ENCODE results near the gene TTLL7.
"Not testable (repeated sequence)": the region's sequence is repeated elsewhere in the genome, so short reads cannot be mapped to it uniquely, and the experiment has no call there.

TTLL7 gene

DNA sequence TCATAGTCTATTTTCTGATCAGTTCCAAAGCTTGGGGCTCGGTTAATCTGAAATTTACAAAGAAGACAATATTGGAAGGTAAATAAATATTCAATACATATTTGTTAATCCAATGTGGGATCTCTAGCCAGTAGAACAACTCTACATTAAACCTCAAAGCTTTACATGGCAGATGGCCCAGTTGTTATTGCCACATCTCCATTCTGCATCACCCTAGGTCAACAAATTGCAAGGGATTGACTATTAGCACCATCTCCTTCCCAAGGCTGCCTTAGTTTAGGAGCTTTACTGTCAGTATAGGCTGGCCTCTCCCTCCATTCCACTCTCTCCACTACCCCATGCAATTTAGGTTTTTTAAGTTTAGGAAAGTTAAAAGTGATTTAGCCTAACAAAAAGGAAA, 69.7 kb downstream of the TTLL7 start:
- no peak for DNase-seq

DNA sequence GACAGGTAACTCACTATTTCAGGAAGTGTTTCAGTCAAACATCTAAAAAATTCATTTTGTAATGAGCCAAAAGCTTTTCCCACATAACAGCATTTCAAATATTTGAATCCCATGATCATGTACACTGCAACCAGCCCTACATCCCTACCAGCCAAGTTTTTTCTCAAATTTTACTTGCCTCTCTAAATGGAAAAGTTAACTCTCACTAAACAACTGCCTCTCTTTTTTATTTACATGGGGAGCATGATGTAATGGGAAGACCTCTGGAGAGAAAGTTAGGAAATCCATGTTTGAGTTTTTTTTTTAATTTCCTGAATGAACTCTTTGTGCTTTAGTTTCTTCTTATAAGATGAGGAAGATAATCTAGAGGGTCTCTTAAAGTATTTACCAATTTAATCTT, 70.5 kb downstream of the TTLL7 start:
- no peak for DNase-seq

DNA sequence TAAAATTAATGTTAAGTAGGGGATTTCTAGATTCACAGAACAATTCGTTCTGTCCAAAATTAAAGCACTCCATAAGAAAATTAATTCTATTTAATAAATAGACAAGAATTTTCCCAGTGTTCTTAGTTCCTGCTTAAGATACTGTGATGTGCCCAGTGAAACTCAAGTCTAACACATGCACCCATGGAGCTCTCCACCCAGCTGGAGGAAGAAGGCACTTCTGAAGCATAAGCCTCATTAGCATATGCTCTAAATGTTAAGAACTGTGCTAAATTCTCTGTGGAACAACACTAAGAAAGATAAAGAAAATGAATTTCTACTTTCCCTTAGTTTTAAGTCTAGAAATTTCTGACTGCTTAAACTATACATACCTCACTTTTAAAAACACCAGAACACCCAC, 71.2 kb downstream of the TTLL7 start:
- no peak for DNase-seq

DNA sequence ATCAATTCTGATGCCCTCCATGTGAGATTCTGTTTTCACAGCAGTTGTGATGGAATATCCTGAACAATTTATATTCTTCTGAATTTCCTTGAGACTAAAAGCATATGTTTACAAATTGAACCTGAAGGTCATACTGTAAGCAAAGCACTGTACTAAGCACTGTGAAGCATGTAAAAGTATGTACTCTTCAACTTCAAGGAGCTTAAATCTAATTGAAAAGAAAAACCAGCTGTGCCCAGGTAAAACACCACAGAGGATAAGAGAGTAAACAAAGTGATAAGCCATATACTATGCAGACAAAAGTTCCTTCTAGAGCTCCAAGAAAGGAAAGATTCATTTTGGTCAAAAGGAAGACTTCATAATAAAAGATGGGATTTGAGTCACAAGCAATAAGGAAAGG, 71.9 kb downstream of the TTLL7 start:
- no peak for DNase-seq

DNA sequence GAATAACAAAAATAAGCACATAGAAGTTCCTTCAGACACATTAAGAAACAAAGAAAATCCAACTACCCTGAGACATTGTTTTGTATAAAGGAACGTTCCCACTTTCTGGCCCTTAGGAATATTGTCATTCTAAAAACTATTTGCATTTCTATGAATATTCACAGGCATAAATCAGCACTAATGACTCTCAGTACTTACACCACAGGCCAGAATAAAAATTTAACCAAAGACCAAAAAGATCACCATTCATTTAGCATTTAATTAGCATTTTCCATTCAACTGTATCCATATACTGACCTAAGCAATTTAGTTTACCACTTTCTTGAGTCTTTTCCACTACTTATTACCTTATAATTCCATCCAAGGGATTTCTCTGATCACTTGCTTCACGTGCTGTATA, 75.4 kb downstream of the TTLL7 start:
- no peak for DNase-seq

- DNase-seq, result no peak
These were observed 76.5 kb downstream of the TTLL7 start for GRCh38 chr1:83922431-83922830.

DNA sequence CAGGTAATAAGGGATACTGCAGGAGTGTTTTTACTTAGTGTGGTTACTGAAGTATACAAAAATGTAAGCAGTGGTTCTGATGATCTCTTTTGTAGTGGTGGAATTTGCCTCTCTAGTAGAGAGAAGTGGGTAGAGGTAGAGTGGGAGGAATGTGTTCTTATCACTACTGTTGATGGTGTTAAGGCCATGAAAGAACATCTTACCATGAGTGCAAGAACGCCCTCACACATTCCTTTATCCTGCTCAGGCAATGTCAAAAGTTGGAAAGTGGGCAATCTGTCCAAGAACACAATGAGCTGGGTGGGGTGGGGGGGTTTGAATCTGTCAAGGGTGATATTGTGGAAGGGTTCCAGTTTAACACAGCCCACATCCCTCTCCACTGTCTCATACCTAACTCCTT, 78.6 kb downstream of the TTLL7 start:
- no peak for DNase-seq

DNA sequence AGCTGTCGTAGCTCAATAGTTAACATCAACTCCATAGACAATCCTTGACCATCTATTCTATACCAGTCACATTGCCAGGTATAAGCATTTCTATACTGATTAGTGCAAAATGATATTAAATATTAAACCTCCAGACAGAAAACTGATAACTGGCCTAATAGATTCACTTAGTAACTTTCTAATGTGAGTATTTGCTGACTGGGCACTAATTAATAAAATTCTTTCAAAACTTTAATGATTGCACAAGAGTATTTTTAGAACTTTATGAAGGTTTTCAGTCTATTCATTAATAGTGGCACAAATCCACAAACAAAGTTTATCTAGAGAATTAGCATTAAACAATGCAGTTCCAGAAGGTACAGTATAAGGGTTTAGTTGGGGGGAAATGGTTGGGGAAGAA, 79.1 kb downstream of the TTLL7 start:
- DNase-seq, result no peak

DNA sequence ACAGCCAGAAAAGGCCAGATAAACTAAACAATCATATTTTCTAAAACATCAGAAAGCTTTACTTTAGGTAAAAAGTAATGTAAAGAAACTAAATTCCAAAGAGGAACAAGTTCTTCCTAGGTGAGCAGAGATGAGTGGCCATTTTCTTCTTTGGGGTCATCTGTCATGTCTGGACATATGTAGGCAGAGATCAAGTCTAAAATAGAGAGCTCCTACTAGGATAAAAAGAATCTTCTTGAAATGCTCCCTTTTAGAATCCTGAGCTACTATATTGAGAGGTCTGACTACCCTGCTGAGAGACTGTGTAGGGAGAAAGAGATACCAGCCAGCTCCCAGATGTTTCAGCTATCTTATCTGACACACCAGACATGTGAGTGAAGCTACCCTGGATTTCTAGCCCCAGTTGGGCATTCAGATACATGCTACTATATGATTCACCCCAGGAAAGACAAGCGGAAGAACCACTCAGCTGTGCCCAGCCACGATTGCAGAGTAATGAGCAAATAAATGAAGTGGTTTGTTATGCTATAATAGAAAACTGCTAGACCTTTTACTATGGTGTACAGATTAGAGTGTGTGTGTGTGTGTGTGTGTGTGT, 80.1 kb downstream of the TTLL7 start:
- no peak for DNase-seq

DNA sequence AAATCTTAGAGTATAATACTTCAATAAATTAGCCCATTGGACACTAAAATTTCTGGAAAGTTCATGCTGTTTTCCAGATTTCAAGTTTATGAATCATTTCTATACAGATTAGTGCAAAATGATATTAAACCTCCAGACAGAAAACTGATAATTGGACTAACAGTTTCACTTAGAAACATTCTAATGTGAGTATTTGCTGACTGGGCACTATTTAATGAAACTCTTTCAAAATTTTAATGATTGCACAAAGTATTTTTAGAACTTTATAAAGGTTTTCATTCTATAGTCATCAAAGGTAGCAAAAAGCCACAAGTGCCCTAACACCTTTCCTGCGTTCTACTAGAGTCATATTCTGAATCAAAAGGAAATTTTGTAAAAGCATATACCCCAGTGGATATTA, 81.0 kb downstream of the TTLL7 start:
- DNase-seq, result no peak

DNA sequence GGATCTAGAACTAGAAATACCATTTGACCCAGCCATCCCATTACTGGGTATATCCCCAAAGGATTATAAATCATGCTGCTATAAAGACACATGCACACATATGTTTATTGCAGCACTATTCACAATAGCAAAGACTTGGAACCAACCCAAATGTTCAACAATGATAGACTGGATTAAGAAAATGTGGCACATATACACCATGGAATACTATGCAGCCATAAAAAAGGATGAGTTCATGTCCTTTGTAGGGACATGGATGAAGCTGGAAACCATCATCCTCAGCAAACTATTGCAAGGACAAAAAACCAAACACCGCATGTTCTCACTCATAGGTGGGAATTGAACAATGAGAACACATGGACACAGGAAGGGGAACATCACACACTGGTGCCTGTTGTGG, 82.8 kb downstream of the TTLL7 start:
- not testable (repeated sequence) for DNase-seq

DNA sequence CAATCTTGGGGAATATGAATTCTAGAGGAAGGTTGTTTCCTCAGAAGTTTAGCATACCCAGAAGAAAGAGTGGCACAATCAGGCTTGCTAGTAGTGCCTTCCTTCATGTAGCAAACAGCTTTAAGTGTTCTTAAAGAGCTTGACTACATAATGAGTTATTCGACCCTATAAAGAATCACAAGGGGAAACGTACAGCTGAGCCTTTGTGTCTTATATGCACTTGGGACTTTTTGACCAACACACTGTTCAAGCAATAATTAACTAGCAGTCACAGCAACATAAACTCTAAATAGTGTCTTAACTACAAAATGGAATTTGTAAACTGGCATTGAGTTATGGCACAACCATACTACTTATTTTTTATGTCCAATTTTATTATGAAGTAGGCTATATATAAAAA, 86.1 kb downstream of the TTLL7 start:
- DNase-seq, result no peak

DNA sequence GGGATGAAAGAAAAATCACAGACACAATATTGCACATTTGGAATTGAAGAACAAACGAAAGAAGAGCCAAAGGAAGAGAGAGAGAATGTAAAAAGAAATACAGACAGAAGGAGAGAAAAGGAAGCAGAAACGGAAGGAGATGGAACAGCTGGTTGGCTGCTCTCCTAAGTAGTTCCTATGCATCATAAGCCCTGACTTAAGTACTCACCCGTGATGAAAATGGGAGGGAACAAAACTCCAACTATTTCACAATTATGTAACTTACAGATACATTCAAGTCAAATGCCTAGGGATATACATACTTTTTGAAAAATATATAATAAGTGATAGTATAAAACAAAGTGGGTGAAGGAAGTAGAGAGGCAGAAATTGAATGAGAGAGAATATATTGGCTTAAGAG, 88.5 kb downstream of the TTLL7 start:
- DNase-seq, result no peak

DNA sequence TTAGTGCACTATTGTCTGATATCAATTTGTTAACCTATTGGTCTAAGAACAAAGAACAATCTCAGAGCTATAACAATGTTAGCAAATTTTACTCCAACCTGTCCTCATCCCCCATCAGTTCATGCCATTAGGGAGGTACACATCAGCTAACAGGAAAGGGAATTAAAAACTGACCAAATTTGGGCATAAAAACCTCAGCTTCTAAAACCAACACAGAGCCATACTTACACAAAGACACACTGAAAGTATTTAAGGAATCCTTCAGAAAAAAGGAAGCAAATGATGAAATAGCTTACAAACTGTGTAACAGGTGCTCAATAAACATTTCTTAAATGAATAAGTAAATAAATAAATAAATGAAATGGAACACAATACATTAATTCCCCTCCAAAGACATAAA, 89.2 kb downstream of the TTLL7 start:
- no peak for DNase-seq

DNA sequence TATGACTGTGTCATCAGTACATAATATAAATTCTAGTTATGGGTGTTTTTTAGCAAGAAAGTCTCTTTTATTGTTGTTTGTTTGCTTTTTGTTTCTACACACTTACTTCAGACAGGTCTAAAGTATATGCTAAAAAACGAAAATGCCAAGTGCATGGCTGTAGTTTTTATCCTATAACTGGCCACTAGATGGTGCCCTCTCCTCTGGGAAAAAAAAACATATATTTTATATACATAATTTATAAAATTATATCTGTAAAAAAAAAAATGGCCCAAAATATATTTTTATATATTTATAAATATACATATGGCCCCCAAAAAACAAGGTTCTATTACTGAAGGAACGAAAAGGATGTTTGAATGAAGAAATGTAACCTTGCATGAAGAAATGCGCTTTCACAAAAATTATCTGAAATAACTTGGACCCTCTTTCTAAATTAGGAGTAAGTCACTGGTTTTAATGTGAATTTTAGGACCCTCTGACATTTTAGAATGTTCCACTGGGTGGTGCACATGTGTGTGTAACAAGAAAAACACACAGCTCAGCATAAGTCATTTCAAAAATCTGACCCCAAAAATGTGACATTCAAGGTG, 93.5 kb downstream of the TTLL7 start:
- no peak for DNase-seq

GRCh38 chr1:83901547-83902155, 97.3 kb downstream of the TTLL7 start:
- no peak for DNase-seq

- no peak for DNase-seq
These were observed 98.4 kb downstream of the TTLL7 start for GRCh38 chr1:83900524-83900923.

DNA sequence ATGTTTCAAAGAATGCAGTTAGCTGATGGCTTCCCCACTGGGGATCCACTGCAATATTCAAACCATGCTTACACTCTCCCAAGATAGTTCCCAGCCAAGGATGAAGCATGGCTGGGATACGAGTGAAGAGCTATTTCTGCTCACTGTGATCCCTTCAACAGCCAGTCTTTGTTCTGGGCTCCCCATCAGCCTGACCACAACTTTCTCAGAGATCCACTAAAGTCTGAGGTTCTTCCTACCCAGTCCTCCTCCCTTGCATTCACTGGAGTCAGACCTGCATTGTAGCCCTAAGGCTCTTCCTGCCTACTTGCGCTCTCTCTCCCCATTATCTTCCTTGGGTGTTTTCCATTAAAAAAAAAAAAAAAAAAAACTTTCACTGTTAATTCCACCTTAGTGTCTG, 101.4 kb downstream of the TTLL7 start:
- no peak for DNase-seq

GRCh38 chr1:83896299-83896698, 102.6 kb downstream of the TTLL7 start:
- DNase-seq, result no peak

DNA sequence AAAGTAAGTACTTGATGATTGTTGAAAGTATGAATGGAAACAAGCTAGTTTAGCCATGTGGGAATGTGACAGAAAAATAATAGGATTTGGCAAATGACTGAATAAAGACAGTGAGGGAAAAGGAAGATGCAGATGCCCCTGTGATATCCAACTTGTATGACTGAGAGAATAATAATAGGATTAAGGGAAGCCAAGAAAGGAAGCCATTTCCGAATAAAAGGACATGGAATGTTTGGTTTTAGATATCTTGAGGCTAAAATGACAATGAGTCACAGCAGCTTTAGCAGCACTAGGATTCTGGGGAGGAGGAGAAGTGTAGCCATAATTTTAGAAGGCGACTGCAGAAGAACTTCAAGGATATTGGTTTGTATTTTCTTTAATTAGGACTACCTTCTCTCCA, 109.2 kb downstream of the TTLL7 start:
- no peak for DNase-seq

DNA sequence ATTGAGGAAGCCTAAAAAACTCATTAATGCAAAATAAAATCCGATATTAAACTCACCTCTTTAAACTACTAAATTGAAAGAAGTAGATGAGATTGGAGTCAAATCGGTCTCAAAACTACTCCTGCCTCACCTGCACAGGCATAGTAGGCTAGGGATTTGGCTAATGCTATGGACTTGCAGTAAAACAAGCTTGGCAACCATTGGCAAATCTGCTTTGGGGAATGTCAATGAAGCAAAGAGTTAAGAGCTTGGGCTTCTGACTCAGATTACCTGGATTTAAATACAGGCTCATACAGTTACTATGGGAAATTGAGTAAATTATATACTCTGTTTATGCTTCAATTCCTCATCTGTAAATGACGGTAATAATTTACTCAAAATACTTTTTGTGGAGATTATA, 111.4 kb downstream of the TTLL7 start:
- DNase-seq, result no peak

DNA sequence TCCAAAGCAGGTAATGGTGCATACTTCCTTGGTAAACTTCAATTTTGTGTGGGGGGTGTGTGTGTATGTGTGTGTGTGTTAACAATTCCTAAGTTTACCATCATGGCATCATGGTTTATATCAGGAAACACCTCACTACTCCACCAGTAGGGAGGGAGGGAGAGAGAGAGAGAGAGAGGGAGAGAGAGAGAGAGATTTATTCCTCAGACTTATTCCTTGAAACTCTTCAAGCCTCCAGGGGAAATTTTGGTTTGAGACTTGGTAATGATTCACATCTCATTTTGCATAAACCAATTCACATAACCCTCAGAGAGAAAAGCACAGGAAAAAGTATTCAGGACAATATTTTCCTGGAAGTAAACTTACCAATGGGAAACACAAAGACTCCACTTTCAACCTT, 115.0 kb downstream of the TTLL7 start:
- DNase-seq, result no peak

- DNase-seq, result peak; percentile 17
These were observed 116.0 kb downstream of the TTLL7 start for GRCh38 chr1:83882906-83883305.

- no peak for DNase-seq
These were observed 126.4 kb downstream of the TTLL7 start for GRCh38 chr1:83872515-83872914.

DNA sequence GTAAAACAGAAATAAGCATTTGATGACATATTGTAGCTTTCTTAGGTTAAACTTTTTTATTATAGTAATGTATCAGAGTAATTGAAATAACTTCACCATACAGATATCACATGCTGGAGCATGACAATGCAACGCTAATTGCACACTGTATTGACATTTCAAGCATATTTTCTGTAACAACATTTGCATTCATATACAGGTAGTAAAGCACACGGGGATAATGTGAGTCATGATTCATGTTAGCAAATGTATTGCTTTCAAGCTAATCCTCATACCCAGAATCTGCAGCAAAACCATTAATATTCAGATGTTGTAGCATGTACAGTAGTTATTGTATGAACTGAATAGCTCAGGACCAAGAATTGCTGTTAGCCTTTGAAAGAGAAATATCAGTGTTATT, 133.9 kb downstream of the TTLL7 start:
- no peak for DNase-seq
